GM18868 (cell line): ENCODE results near the gene MARK4.
"Not testable (repeated sequence)": the region's sequence is repeated elsewhere in the genome, so short reads cannot be mapped to it uniquely, and the experiment has no call there.

Source experiments
- ATAC-seq: cut with Tn5 transposase; IDR thresholded peaks from one replicate; pipeline ENCODE4 v1.9.1; 2021; ENCODE audit warnings: mild to moderate bottlenecking, moderate library complexity; ENCODE audit not compliant: unreplicated experiment

MARK4 gene

GRCh38 chr19:45243144-45243732 is 7.8 kb upstream of the MARK4 start:
- no peak for ATAC-seq

GRCh38 chr19:45244133-45244794 is 6.8 kb upstream of the MARK4 start:
- no peak for ATAC-seq

GRCh38 chr19:45245334-45245787 is 5.7 kb upstream of the MARK4 start, which contains the start of gene EXOC3L2:
TSS of gene EXOC3L2 (minus strand) at chr19:45245407. CDS start at chr19:45239045, 6,362 bp downstream.
- no peak for ATAC-seq

- ATAC-seq, result no peak
Measured at GRCh38 chr19:45245826-45246225, 5.2 kb upstream of the MARK4 start.

GRCh38 chr19:45247136-45247535 is 3.9 kb upstream of the MARK4 start:
- ATAC-seq, result no peak

- ATAC-seq, result no peak
Measured at GRCh38 chr19:45249261-45250033, 1.6 kb upstream of the MARK4 start.

- ATAC-seq, result no peak
Measured at GRCh38 chr19:45250216-45250831, 747 bp upstream of the MARK4 start.

GRCh38 chr19:45251452-45252354 is 632 bp downstream of the MARK4 start:
- ATAC-seq, result no peak

GRCh38 chr19:45253396-45254027 is 2.4 kb downstream of the MARK4 start:
- ATAC-seq, result no peak

- no peak for ATAC-seq
Measured at GRCh38 chr19:45254044-45254531, 3.0 kb downstream of the MARK4 start.

GRCh38 chr19:45255611-45256157 is 4.6 kb downstream of the MARK4 start:
- no peak for ATAC-seq

- no peak for ATAC-seq
Measured at GRCh38 chr19:45256836-45257235, 5.8 kb downstream of the MARK4 start.

GRCh38 chr19:45258862-45259261 is 7.8 kb downstream of the MARK4 start:
- no peak for ATAC-seq

- no peak for ATAC-seq
Measured at GRCh38 chr19:45262570-45262969, 11.5 kb downstream of the MARK4 start.

- no peak for ATAC-seq
Measured at GRCh38 chr19:45263013-45263412, 11.9 kb downstream of the MARK4 start.

GRCh38 chr19:45264781-45265317 is 13.8 kb downstream of the MARK4 start:
- no peak for ATAC-seq

- ATAC-seq, result no peak
Measured at GRCh38 chr19:45265375-45265774, 14.3 kb downstream of the MARK4 start.

- ATAC-seq, result no peak
Measured at GRCh38 chr19:45267296-45267695, 16.2 kb downstream of the MARK4 start.

- not testable (repeated sequence) for ATAC-seq
Measured at GRCh38 chr19:45269939-45270338, 18.9 kb downstream of the MARK4 start.
